CD14-positive monocyte (primary cell): ENCODE results near the gene AKR1C3. TPM values are rescaled to one million over a fixed set of nuclear protein-coding genes. Genes with fewer than 3 reads are reported as not detected.
"Not testable (repeated sequence)": the region's sequence is repeated elsewhere in the genome, so short reads cannot be mapped to it uniquely, and the experiment has no call there.

ENCODE experiments used
- DNase-seq, 3 donors: peaks; one replicate each; pipeline ENCODE4 v3.0.0-alpha.2; 2011 to 2022
- H2AFZ ChIP-seq: 2 replicates; pipeline ENCODE4 v1.6.0; 2012; ENCODE audit warnings: mild to moderate bottlenecking, low read depth, low read length, inconsistent platforms; ENCODE audit not compliant: insufficient read depth, poor library complexity, severe bottlenecking
- H3K27ac ChIP-seq, 2 donors: 1 replicate in 1 of 2; 2 replicates in 1 of 2; pipeline ENCODE4 v1.5.1; 2012 to 2013; ENCODE audit warnings: low read length in 2 of 2, control low read depth in 1 of 2, inconsistent platforms in 1 of 2, low read depth in 1 of 2, mild to moderate bottlenecking in 1 of 2
- H3K27me3 ChIP-seq, 2 donors: one replicate each; pipeline versions ENCODE4 v1.6.0 to v1.6.1; 2011 to 2013; ENCODE audit warnings: low read length in 2 of 2; ENCODE audit not compliant: control insufficient read depth in 2 of 2, insufficient read depth in 2 of 2
- H3K36me3 ChIP-seq, 2 donors: replicated peaks in 1 of 2; 1 replicate in 1 of 2; 2 replicates in 1 of 2; pipeline versions ENCODE4 v1.5.1 to v1.6.1; 2012 to 2013; ENCODE audit warnings: low read length in 2 of 2, control low read depth in 1 of 2, inconsistent platforms in 1 of 2, mild to moderate bottlenecking in 1 of 2; ENCODE audit not compliant: insufficient read depth in 2 of 2, control insufficient read depth in 1 of 2
- H3K4me1 ChIP-seq, 2 donors: 1 replicate in 1 of 2; 2 replicates in 1 of 2; pipeline versions ENCODE4 v1.5.1 to v1.6.1; 2012 to 2013; ENCODE audit warnings: low read length in 2 of 2, control low read depth in 1 of 2, inconsistent platforms in 1 of 2, mild to moderate bottlenecking in 1 of 2, moderate library complexity in 1 of 2; ENCODE audit not compliant: insufficient read depth in 2 of 2, control insufficient read depth in 1 of 2
- H3K4me2 ChIP-seq: replicated peaks from 2 replicates; pipeline ENCODE3; 2012; ENCODE audit warnings: low read length, moderate library complexity, mild to moderate bottlenecking; ENCODE audit not compliant: poor library complexity, severe bottlenecking; ENCODE audit errors: extremely low read depth
- H3K4me3 ChIP-seq, 3 experiments: fragments of 200-600 bp in 1 of 3; sonication (generic) in 1 of 3; replicated peaks in 1 of 3; 1 replicate in 2 of 3; 2 replicates in 1 of 3; pipeline ENCODE4 v1.5.1; 2011 to 2013; ENCODE audit warnings: low read length in 3 of 3, mild to moderate bottlenecking in 3 of 3, control low read depth in 2 of 3, low read depth in 2 of 3, inconsistent platforms in 1 of 3, moderate library complexity in 1 of 3
- H3K79me2 ChIP-seq: 2 replicates; pipeline ENCODE4 v1.6.0; 2012; ENCODE audit warnings: mild to moderate bottlenecking, control low read depth, inconsistent platforms, low read length, moderate library complexity; ENCODE audit not compliant: insufficient read depth
- H3K9ac ChIP-seq: 2 replicates; pipeline ENCODE4 v1.6.0; 2017; ENCODE audit warnings: low read length, mild to moderate bottlenecking; ENCODE audit not compliant: insufficient read depth, poor library complexity, severe bottlenecking
- H3K9me3 ChIP-seq, 2 donors: replicated peaks in 1 of 2; 1 replicate in 1 of 2; 2 replicates in 1 of 2; pipeline versions ENCODE4 v1.5.1 to v1.6.1; 2012 to 2013; ENCODE audit warnings: low read length in 2 of 2, control low read depth in 1 of 2; ENCODE audit not compliant: control insufficient read depth in 1 of 2, insufficient read depth in 1 of 2
- H4K20me1 ChIP-seq: 2 replicates; pipeline ENCODE4 v1.6.0; 2012; ENCODE audit warnings: mild to moderate bottlenecking, low read length, control low read depth, moderate library complexity; ENCODE audit not compliant: insufficient read depth
- H3K27ac Mint-ChIP-seq, 7 donors: one replicate each; pipeline ENCODE4 v1.8.0; 2020; ENCODE audit warnings: mild to moderate bottlenecking in 7 of 7, mixed read lengths in 7 of 7, moderate library complexity in 6 of 7, inconsistent platforms in 2 of 7
- H3K27me3 Mint-ChIP-seq, 3 donors: one replicate each; pipeline ENCODE4 v1.8.0; 2021 to 2022; ENCODE audit warnings: low read depth in 3 of 3, mild to moderate bottlenecking in 3 of 3, mixed read lengths in 3 of 3, moderate library complexity in 3 of 3, inconsistent platforms in 1 of 3
- H3K36me3 Mint-ChIP-seq, 2 donors: one replicate each; pipeline ENCODE4 v1.8.0; 2020; ENCODE audit warnings: mixed read lengths in 2 of 2, inconsistent platforms in 1 of 2, mild to moderate bottlenecking in 1 of 2
- H3K4me1 Mint-ChIP-seq: one replicate; pipeline ENCODE4 v1.8.0; 2020; ENCODE audit warnings: mild to moderate bottlenecking, mixed read lengths
- H3K4me3 Mint-ChIP-seq, 2 donors: one replicate each; pipeline ENCODE4 v1.8.0; 2020; ENCODE audit warnings: mild to moderate bottlenecking in 2 of 2, mixed read lengths in 2 of 2, moderate library complexity in 1 of 2
- H3K9me3 Mint-ChIP-seq, 7 donors: one replicate each; pipeline ENCODE4 v1.8.0; 2020 to 2022; ENCODE audit warnings: mixed read lengths in 7 of 7, mild to moderate bottlenecking in 6 of 7, moderate library complexity in 6 of 7, inconsistent platforms in 2 of 7
- CTCF ChIP-seq: fragments of 200-600 bp; IDR thresholded peaks from one replicate; pipeline ENCODE4 v1.8.0; 2022; ENCODE audit warnings: antibody characterized with exemption, mild to moderate bottlenecking
- WGBS: methylation state at CpG from one replicate; pipeline ENCODE4 v1.1.5; 2013; ENCODE audit warnings: missing lambda C conversion rate; ENCODE audit not compliant: insufficient coverage; 5-methylcytosine and 5-hydroxymethylcytosine counted together
- intact Hi-C, 2 donors: fragments of 100-400 bp; cut with micrococcal nuclease; formaldehyde crosslinking; loops; one replicate each; pipeline versions ENCODE4 v1.15.0 to v1.15.1; 2023
- polyA plus RNA-seq, 3 donors: library from polyadenylated mRNA; depleted of rRNA in 1 of 3; unstranded in 2 of 3; stranded (reverse) in 1 of 3; fragments of 300-500 nt in 2 of 3; fragments of >200 nt in 1 of 3; fragmentation: Illumina TruSeq in 2 of 3; gene quantifications; 1 replicate in 2 of 3; 2 replicates in 1 of 3; pipeline ENCODE4 v1.2.3, GENCODE V29; 2012 to 2021

Gene AKR1C3
- polyA plus RNA-seq, 3 donors, result 1.1 to 2.4 (median 1.9) TPM

GRCh38 chr10:5096108-5096507, 1.9 kb downstream of the AKR1C3 start:
- Histone ChIP-seq H3K4me3 (no peak overlapping the region), H3K27me3 (no peaks in the 10 kb centered on the region), H3K36me3 (no peaks in the 10 kb centered on the region), H3K9ac (no peak overlapping the region), H3K9me3 (no peaks in the 10 kb centered on the region), H3K27ac (no peak overlapping the region), H3K4me2 (no peak overlapping the region), H4K20me1 (no peaks in the 10 kb centered on the region), H3K79me2 (no peaks in the 10 kb centered on the region), H2AFZ (no peak overlapping the region), H3K4me1 (peaks cover 11 to 17% of the 10 kb centered on the region in 2 donors)
- intact Hi-C loops, result no loop called here
- Mint-ChIP-seq H3K4me1 (peaks cover 15% of the 10 kb centered on the region), H3K4me3 (no peak overlapping the region), H3K36me3 (no peaks in the 10 kb centered on the region), H3K27me3 (peaks cover 0 to 3% (median 0%) of the 10 kb centered on the region in 3 donors), H3K9me3 (no peaks in the 10 kb centered on the region), H3K27ac (no peak overlapping the region)
- no CpG with 5 or more reads among the region's 2 CpGs for WGBS
- no peak for TF ChIP-seq CTCF
- DNase-seq, result no peak

- no CpG with 5 or more reads among the region's 11 CpGs for WGBS
- H3K36me3 ChIP-seq, H3K27me3 Mint-ChIP-seq, H3K9ac ChIP-seq, intact Hi-C loops, DNase-seq, H3K36me3 Mint-ChIP-seq, H3K4me2 ChIP-seq, H3K79me2 ChIP-seq, H4K20me1 ChIP-seq, H3K4me3 ChIP-seq, H3K4me1 ChIP-seq, H3K4me1 Mint-ChIP-seq, H3K27ac Mint-ChIP-seq, H3K4me3 Mint-ChIP-seq, H2AFZ ChIP-seq, H3K9me3 ChIP-seq, H3K27me3 ChIP-seq, H3K27ac ChIP-seq, H3K9me3 Mint-ChIP-seq: not testable (repeated sequence)
These were observed 8.3 kb downstream of the AKR1C3 start for GRCh38 chr10:5102479-5102878.
